A549 treated with RU486 at 1 μM for 4 hours (cell line): Measurements from ENCODE around the gene KIF13A. TPM values are rescaled to one million over a fixed set of nuclear protein-coding genes. Genes with fewer than 3 reads are reported as not detected.

ENCODE experiments used
- total RNA-seq: library from RNA; stranded (reverse); fragments of 200-300 nt; extraction: Qiagen RNA extraction; gene quantifications from 5 replicates; pipeline ENCODE4 v1.2.3, GENCODE V29; 2022; ENCODE audit warnings: low read depth

The KIF13A gene
- total RNA-seq = 17.3 to 22.7 TPM (median 21.0 TPM) in 5 replicates

DNA sequence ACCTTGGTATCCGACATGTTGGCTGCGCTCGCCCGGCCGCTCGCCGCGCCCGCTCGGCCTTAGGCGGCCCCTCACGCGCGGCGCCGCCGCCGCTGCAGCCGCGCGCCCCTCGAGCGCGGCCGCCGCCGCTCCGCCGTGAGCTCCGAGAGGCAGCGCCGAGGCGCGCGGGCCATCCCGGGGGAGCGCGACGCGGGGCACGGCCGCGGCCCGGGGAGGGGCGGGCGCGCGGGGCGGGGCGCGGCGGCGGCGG is at the start of gene KIF13A:
KIF13A (minus strand) TSS at position 189 of the 250 bp plus-strand sequence; CDS start at position 17, 172 bp downstream.

Other genes with a start within 250 kb of the KIF13A start
- 1.1 to 2.2 TPM (median 1.7 TPM) in 5 replicates for gene NHLRC1, start 135.0 kb upstream of the KIF13A start, total RNA-seq
- gene TPMT, start 167.4 kb upstream of the KIF13A start, total RNA-seq = 4.5 to 7.0 TPM (median 5.9 TPM) in 5 replicates
- gene KDM1B, start 167.8 kb upstream of the KIF13A start, total RNA-seq = 6.3 to 7.8 TPM (median 7.3 TPM) in 5 replicates